H9 (cell line): ENCODE data around the gene LRRC63. TPM values are rescaled to one million over a fixed set of nuclear protein-coding genes. Genes with fewer than 3 reads are reported as not detected.

ENCODE experiments used
- DNase-seq: peaks from one replicate; pipeline ENCODE4 v3.0.0-alpha.2; 2017
- H2AFZ ChIP-seq: one replicate; pipeline ENCODE4 v1.6.1; 2013; ENCODE audit warnings: mild to moderate bottlenecking, low read length, control low read depth, moderate library complexity
- H2AK5ac ChIP-seq: 2 replicates; pipeline ENCODE4 v1.6.1; 2013; ENCODE audit warnings: low read length, control low read depth, mixed read lengths; ENCODE audit not compliant: insufficient read length
- H2BK120ac ChIP-seq: one replicate; pipeline ENCODE4 v1.6.1; 2013; ENCODE audit warnings: low read depth, mild to moderate bottlenecking, low read length, control low read depth, inconsistent platforms; ENCODE audit not compliant: poor library complexity, severe bottlenecking
- H2BK12ac ChIP-seq: 2 replicates; pipeline ENCODE4 v1.6.1; 2013; ENCODE audit warnings: low read length, control low read depth, mixed read lengths, low read depth; ENCODE audit not compliant: insufficient read length
- H2BK15ac ChIP-seq: 2 replicates; pipeline ENCODE4 v1.6.1; 2013; ENCODE audit warnings: low read depth, low read length, control low read depth
- H2BK20ac ChIP-seq: one replicate; pipeline ENCODE4 v1.6.1; 2013; ENCODE audit warnings: low read depth, mild to moderate bottlenecking, low read length, control low read depth, inconsistent platforms; ENCODE audit not compliant: poor library complexity, severe bottlenecking
- H2BK5ac ChIP-seq: 2 replicates; pipeline ENCODE4 v1.6.1; 2013; ENCODE audit warnings: low read length, control low read depth, mixed read lengths; ENCODE audit not compliant: insufficient read length
- H3K14ac ChIP-seq: 2 replicates; pipeline ENCODE4 v1.6.1; 2013; ENCODE audit warnings: low read length, control low read depth; ENCODE audit not compliant: insufficient read depth
- H3K18ac ChIP-seq: 2 replicates; pipeline ENCODE4 v1.6.1; 2013; ENCODE audit warnings: low read depth, mild to moderate bottlenecking, mixed read lengths, low read length, control low read depth; ENCODE audit not compliant: insufficient read length
- H3K23ac ChIP-seq: 2 replicates; pipeline ENCODE4 v1.6.1; 2013; ENCODE audit warnings: low read length, control low read depth, mixed read lengths, low read depth; ENCODE audit not compliant: insufficient read length
- H3K23me2 ChIP-seq: 2 replicates; pipeline ENCODE4 v1.6.1; 2013; ENCODE audit warnings: low read depth, mild to moderate bottlenecking, mixed read lengths, low read length, control low read depth; ENCODE audit not compliant: insufficient read length, poor library complexity, severe bottlenecking
- H3K27ac ChIP-seq: 2 replicates; pipeline ENCODE4 v1.5.1; 2013; ENCODE audit warnings: low read length, control low read depth, mixed read lengths, low read depth; ENCODE audit not compliant: insufficient read length
- H3K27me3 ChIP-seq: 2 replicates; pipeline ENCODE4 v1.6.1; 2013; ENCODE audit warnings: low read length, control low read depth, inconsistent platforms; ENCODE audit not compliant: insufficient read depth
- H3K4ac ChIP-seq: 2 replicates; pipeline ENCODE4 v1.6.1; 2013; ENCODE audit warnings: low read depth, mild to moderate bottlenecking, control low read depth, inconsistent platforms, low read length, moderate library complexity
- H3K4me1 ChIP-seq: 2 replicates; pipeline ENCODE4 v1.6.1; 2013; ENCODE audit warnings: low read length, control low read depth, inconsistent platforms; ENCODE audit not compliant: insufficient read depth
- H3K4me2 ChIP-seq: 2 replicates; pipeline ENCODE4 v1.6.1; 2013; ENCODE audit warnings: low read length, control low read depth, mixed read lengths; ENCODE audit not compliant: insufficient read length, insufficient read depth
- H3K56ac ChIP-seq: 2 replicates; pipeline ENCODE4 v1.6.1; 2013; ENCODE audit warnings: low read depth, mild to moderate bottlenecking, mixed read lengths, low read length, control low read depth; ENCODE audit not compliant: insufficient read length
- H3K79me1 ChIP-seq: 2 replicates; pipeline ENCODE4 v1.6.1; 2013; ENCODE audit warnings: low read depth, mild to moderate bottlenecking, moderate library complexity, low read length, control low read depth, inconsistent platforms; ENCODE audit not compliant: insufficient read depth, poor library complexity, severe bottlenecking
- H3K79me2 ChIP-seq: 2 replicates; pipeline ENCODE4 v1.6.1; 2013; ENCODE audit warnings: low read length, control low read depth, inconsistent platforms; ENCODE audit not compliant: insufficient read depth
- H3K9ac ChIP-seq: 2 replicates; pipeline ENCODE4 v1.6.1; 2013; ENCODE audit warnings: low read length, control low read depth, mixed read lengths; ENCODE audit not compliant: insufficient read length; ENCODE audit errors: extremely low read depth
- H3K9me3 ChIP-seq: one replicate; pipeline ENCODE4 v1.6.1; 2013; ENCODE audit warnings: low read depth, low read length, inconsistent platforms; ENCODE audit not compliant: control insufficient read depth
- H3T11ph ChIP-seq: one replicate; pipeline ENCODE4 v1.6.1; 2013; ENCODE audit warnings: mild to moderate bottlenecking, low read length, control low read depth, inconsistent platforms
- H4K20me1 ChIP-seq: one replicate; pipeline ENCODE4 v1.6.1; 2013; ENCODE audit not compliant: control insufficient read depth, insufficient read length, insufficient read depth
- H4K5ac ChIP-seq: 2 replicates; pipeline ENCODE4 v1.6.1; 2013; ENCODE audit warnings: low read depth, mild to moderate bottlenecking, mixed read lengths, low read length, control low read depth; ENCODE audit not compliant: insufficient read length
- H4K8ac ChIP-seq: replicated peaks from 2 replicates; pipeline ENCODE4 v1.6.1; 2013; ENCODE audit warnings: low read length, control low read depth, mixed read lengths, low read depth; ENCODE audit not compliant: insufficient read length
- H4K91ac ChIP-seq: 2 replicates; pipeline ENCODE4 v1.6.1; 2013; ENCODE audit warnings: low read depth, mild to moderate bottlenecking, moderate library complexity, mixed read lengths, low read length, control low read depth; ENCODE audit not compliant: insufficient read length
- H3K27ac Mint-ChIP-seq, 3 experiments: 2 replicates in 2 of 3; 3 replicates in 1 of 3; pipeline ENCODE4 v1.8.0; 2020 to 2021; ENCODE audit warnings: mixed read lengths in 3 of 3, mild to moderate bottlenecking in 1 of 3, moderate library complexity in 1 of 3
- H3K27me3 Mint-ChIP-seq: 2 replicates; pipeline ENCODE4 v1.8.0; 2021; ENCODE audit warnings: low read depth, mild to moderate bottlenecking, moderate library complexity, mixed read lengths
- H3K36me3 Mint-ChIP-seq, 3 experiments: 2 replicates in 2 of 3; 3 replicates in 1 of 3; pipeline ENCODE4 v1.8.0; 2020 to 2021; ENCODE audit warnings: low read depth in 3 of 3, mixed read lengths in 3 of 3; ENCODE audit not compliant: insufficient read depth in 1 of 3
- H3K4me1 Mint-ChIP-seq, 2 experiments: 2 replicates each; pipeline ENCODE4 v1.8.0; 2020; ENCODE audit warnings: mixed read lengths in 2 of 2
- H3K4me3 Mint-ChIP-seq, 2 experiments: 2 replicates in 1 of 2; 3 replicates in 1 of 2; pipeline ENCODE4 v1.8.0; 2020 to 2021; ENCODE audit warnings: mild to moderate bottlenecking in 2 of 2, mixed read lengths in 2 of 2, moderate library complexity in 1 of 2
- H3K9me3 Mint-ChIP-seq, 2 experiments: 2 replicates in 1 of 2; 3 replicates in 1 of 2; pipeline ENCODE4 v1.8.0; 2020; ENCODE audit warnings: mild to moderate bottlenecking in 2 of 2, mixed read lengths in 2 of 2, moderate library complexity in 1 of 2
- WGBS: extraction: QIAGEN DNeasy Blood & Tissue Kit; methylation state at CpG from one replicate; pipeline ENCODE4 v1.1.7; 2013; ENCODE audit warnings: missing lambda C conversion rate, low lambda C conversion rate, mixed read lengths; ENCODE audit not compliant: insufficient read length; ENCODE audit errors: extremely low coverage; 5-methylcytosine and 5-hydroxymethylcytosine counted together
- total RNA-seq: library from RNA; stranded (reverse); gene quantifications from 2 replicates; pipeline ENCODE4 v1.2.1, GENCODE V29; 2021
- TF ChIP-seq, protein P1 (sequence below): fragments of 200-600 bp; sonication (generic); conservative IDR thresholded peaks from 3 replicates; pipeline ENCODE4 v1.8.0; 2021; ENCODE audit warnings: antibody characterized with exemption, mild to moderate bottlenecking

Gene LRRC63
- total RNA-seq, 1 experiment from 2014 or later, result not detected

DNA sequence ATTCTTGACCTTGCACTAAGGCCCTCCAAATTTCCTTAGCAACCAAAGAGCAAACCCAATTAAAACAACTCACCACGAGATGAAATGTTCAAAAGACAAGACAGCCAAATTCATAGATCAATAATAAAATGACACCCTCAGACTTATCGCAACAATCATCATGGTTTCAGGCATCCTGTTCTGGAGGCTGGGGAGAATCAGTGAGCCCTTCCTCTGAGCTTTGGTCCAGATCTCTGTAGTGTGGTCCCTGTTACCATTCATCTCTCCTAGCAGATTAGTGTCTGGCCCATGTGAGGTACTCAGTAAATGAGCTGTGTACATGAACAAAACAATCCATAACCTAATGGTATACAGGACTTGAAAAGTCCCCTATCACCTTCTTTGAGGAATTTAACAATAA lies 42.0 kb upstream of the LRRC63 start:
- Histone ChIP-seq H2BK120ac (no peak overlapping the region), H3K4me1 (no peaks in the 10 kb centered on the region), H3K79me1 (no peaks in the 10 kb centered on the region), H3T11ph (no peak overlapping the region), H4K5ac (no peak overlapping the region), H3K56ac (no peak overlapping the region), H3K23ac (no peak overlapping the region), H3K9me3 (no peaks in the 10 kb centered on the region), H3K27me3 (no peaks in the 10 kb centered on the region), H4K91ac (no peak overlapping the region), H3K27ac (no peak overlapping the region), H2AK5ac (no peak overlapping the region), H3K4ac (no peak overlapping the region), H2BK15ac (no peak overlapping the region), H2BK5ac (no peak overlapping the region), H4K20me1 (no peaks in the 10 kb centered on the region), H3K79me2 (no peaks in the 10 kb centered on the region), H3K14ac (no peak overlapping the region), H3K4me2 (no peak overlapping the region), H2BK12ac (no peak overlapping the region), H2BK20ac (no peak overlapping the region), H3K18ac (no peak overlapping the region), H3K9ac (no peak overlapping the region), H2AFZ (no peak overlapping the region), H3K23me2 (no peaks in the 10 kb centered on the region), H4K8ac (no peak overlapping the region)
- no CpG with 5 or more reads among the region's 2 CpGs for WGBS
- Mint-ChIP-seq H3K36me3 (no peaks in the 10 kb centered on the region), H3K4me1 (peaks cover 12 to 16% of the 10 kb centered on the region in 2 experiments), H3K27me3 (peaks cover 30% of the 10 kb centered on the region), H3K27ac (no peak overlapping the region), H3K4me3 (no peak overlapping the region), H3K9me3 (no peaks in the 10 kb centered on the region)
- DNase-seq, result no peak
- TF ChIP-seq, protein P1, sequence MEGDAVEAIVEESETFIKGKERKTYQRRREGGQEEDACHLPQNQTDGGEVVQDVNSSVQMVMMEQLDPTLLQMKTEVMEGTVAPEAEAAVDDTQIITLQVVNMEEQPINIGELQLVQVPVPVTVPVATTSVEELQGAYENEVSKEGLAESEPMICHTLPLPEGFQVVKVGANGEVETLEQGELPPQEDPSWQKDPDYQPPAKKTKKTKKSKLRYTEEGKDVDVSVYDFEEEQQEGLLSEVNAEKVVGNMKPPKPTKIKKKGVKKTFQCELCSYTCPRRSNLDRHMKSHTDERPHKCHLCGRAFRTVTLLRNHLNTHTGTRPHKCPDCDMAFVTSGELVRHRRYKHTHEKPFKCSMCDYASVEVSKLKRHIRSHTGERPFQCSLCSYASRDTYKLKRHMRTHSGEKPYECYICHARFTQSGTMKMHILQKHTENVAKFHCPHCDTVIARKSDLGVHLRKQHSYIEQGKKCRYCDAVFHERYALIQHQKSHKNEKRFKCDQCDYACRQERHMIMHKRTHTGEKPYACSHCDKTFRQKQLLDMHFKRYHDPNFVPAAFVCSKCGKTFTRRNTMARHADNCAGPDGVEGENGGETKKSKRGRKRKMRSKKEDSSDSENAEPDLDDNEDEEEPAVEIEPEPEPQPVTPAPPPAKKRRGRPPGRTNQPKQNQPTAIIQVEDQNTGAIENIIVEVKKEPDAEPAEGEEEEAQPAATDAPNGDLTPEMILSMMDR, result no peak
